NCI-H2196 treated with DMSO at 0.1 percent for 48 hours (cell line): ENCODE results near the gene SIGLEC11.
"Not testable (repeated sequence)": the region's sequence is repeated elsewhere in the genome, so short reads cannot be mapped to it uniquely, and the experiment has no call there.

ENCODE experiments used
- DNase-seq: peaks from one replicate; lab custom pipeline; 2025; ENCODE audit not compliant: unreplicated experiment; lab: John Stamatoyannopoulos, UW

SIGLEC11 gene

GRCh38 chr19:49960980-49961379, at the start of gene SIGLEC11:
TSS of gene SIGLEC11 (minus strand) at chr19:49961172. CDS start at chr19:49961081, 91 bp downstream.
- not testable (repeated sequence) for DNase-seq

GRCh38 chr19:50008532-50008931, 47.6 kb upstream of the SIGLEC11 start:
- no peak for DNase-seq

- DNase-seq = no peak
These were observed 47.0 kb upstream of the SIGLEC11 start for GRCh38 chr19:50007947-50008346.

DNA sequence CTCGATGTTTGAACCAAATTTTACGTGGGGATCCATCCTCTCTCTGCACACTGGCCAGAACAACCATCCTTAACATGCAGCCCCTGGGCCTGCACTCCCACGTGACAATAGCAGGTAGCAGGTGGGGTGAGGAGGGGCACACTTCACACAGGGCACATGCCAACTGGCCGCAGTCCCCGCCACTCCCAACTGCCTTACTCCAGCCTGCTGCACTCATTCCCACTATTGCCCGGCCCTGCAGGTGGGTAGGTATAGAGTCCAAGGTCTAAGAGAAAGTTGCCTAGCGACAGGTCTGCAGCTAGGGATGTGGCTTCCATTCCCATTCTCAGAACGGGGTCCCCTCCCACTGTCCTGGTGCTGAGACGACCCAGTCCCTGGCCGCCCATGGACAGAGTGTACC, 46.2 kb upstream of the SIGLEC11 start:
- DNase-seq = no peak

DNA sequence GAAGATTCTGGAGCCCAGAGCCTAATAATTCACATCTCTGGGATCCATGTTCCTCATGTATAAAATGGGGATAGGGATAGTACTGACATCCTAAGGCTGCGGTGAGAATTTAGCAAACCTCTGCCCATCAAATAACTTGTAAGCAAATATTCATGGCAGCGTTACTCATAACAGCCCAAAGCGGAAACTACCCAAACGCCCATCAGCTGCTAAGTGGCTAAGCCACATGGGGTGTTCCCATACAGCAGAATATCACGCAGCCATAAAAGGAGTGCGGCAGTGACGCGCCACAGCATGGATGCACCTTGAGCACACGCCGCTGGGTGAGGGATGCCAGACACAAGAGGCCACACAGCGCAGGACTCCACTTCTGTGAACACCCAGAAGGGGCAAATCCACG, 44.5 kb upstream of the SIGLEC11 start:
- no peak for DNase-seq

GRCh38 chr19:50003810-50004419, 42.9 kb upstream of the SIGLEC11 start:
- peak; percentile 12 for DNase-seq

GRCh38 chr19:50003254-50003788, 42.3 kb upstream of the SIGLEC11 start:
- no peak for DNase-seq

DNA sequence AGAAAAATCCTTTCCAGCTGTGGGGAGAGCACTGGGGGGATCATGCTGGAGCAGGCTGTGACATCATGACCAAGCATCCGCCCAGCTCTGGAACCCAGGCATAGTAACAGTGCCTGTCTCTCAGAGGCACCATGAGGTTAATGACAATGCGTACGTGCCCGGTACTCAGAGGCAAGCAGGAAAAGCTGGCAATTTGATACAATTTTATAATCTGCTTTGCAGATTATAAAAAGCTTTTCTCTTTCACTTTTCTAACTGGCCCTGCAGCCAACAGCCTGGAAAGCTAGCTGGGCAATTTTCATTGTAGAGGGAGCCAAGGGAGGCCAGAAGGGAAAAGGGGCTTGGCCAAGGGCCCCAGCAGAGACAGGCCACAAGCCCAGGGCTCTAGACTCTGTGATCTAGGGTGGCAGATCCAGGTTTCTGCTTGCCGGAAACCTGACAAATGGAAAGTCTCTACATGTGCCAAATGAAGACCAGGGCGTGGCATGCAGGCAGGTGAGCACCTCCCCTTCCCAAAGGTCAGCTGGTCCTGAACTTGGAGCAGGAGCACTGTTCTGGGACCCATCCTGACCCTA, 41.5 kb upstream of the SIGLEC11 start:
- DNase-seq = no peak

DNA sequence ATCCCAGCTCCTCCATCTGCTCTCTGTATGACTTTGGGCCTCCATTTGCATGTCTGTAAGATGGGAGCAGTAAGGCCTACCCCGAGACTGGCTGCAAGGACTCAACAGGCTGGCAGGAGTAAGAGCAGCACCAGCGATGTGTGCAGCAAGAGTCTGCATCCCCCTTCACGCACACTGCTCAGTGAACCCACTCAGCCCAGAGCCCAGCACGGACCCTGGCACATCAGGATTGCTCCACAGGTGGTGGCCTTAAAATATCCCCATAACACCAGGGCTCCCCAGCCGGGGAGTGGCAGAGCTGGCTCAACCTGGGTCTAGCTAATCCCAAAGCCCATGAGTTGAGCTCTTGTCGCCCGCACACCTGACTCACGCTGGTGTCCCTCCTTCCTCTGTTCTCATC, 40.8 kb upstream of the SIGLEC11 start:
- DNase-seq = no peak

DNA sequence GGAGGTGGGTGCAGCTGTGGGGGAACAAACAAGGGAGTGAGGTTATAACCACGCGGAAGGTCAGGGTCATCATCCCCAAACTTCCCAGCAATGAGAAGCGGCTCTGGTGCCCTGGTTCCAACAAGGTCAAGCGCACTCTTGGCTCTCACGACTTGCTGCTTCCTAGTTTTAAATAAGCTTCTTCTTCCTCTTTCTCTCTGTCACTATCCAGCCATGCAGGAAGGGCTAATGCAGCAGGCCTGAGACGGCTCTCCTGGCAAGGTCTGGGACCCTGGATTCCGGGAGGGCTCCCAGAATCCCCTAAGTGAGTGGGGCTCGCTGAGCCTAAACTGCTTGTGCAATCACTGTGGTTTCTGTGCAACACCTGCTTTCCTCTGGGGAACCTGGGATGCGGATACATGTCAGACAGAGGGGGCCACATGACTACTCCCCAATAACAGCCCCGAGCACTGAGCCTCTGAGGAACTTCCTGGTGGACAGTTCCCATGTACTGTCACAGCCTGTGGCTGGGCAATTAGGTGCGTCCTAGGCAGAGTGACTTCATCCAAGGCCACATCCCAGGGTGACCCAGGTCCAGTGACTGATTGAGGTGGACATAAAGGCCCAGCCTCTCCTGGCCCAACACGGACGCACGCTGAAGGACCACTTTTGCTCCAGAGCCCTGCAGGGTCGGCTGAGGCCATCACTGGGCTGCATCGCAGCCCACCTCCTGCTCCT, 40.0 kb upstream of the SIGLEC11 start:
- no peak for DNase-seq

DNA sequence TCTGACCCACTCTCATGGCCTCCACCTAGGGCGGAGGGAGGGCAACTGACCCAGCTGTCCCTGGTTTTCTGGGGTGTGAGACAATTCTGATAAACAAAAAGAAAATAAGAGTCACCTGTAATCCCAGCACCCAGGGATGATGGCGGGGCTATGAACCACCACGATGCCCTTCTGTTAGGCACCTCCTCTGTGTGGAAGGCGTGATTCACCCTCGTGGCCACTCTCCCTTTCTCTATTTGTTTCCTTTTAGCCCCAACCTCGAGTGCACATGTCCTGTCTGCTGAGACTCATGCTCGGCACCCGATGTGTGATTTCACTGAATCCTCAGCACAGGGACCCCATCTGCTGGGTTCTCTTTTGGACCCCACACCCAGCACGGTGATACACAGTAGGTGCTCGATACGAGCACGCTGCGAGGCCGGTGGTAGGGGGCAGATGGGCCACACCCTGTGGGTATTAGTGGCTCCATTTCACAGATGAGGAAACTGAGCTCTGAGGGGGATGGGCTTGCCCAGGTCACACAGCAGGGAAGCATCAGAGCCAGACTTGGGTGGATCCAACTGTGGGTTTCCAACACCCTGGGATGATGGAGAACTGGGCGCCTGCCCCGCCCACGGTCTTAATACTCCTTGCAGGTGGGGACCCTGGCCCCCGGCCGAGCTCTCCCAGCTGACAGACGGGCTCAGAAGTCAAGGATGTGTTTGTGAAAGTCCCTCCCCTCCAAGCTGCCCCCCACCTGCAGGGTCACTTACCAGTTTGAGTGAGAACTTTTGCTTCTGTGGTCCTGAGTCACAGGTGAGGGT, 39.3 kb upstream of the SIGLEC11 start:
- no peak for DNase-seq

GRCh38 chr19:49999371-50000010, 38.5 kb upstream of the SIGLEC11 start:
- no peak for DNase-seq

- DNase-seq = no peak
These were observed 36.7 kb upstream of the SIGLEC11 start for GRCh38 chr19:49997709-49998108.

GRCh38 chr19:49988433-49988832, 27.5 kb upstream of the SIGLEC11 start:
- DNase-seq = no peak

GRCh38 chr19:49988007-49988406, 27.0 kb upstream of the SIGLEC11 start:
- no peak for DNase-seq

GRCh38 chr19:49987159-49987698, 26.3 kb upstream of the SIGLEC11 start:
- peak; percentile 7 for DNase-seq

- no peak for DNase-seq
These were observed 25.4 kb upstream of the SIGLEC11 start for GRCh38 chr19:49986354-49986753.

- no peak for DNase-seq
These were observed 24.9 kb upstream of the SIGLEC11 start for GRCh38 chr19:49985871-49986270.

DNA sequence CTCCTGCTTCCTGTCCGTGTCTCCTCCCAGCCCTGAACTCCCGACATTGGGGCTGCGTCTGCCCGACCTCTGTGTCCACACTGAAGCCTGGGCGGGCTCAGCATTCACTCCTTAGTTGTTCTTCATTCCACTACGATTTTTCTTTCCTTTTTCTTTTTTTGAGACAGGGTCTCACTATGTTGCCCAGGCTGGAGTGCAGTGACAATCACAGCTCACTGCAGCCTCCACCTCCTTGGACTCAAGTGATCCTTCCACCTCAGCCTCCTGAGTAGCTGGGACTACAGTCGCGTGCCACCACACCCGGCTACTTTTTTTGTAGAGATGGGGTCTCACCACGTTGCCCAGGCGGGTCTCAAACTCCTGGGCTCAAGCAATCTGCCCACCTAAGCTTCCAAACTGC, 23.5 kb upstream of the SIGLEC11 start:
- no peak for DNase-seq

DNA sequence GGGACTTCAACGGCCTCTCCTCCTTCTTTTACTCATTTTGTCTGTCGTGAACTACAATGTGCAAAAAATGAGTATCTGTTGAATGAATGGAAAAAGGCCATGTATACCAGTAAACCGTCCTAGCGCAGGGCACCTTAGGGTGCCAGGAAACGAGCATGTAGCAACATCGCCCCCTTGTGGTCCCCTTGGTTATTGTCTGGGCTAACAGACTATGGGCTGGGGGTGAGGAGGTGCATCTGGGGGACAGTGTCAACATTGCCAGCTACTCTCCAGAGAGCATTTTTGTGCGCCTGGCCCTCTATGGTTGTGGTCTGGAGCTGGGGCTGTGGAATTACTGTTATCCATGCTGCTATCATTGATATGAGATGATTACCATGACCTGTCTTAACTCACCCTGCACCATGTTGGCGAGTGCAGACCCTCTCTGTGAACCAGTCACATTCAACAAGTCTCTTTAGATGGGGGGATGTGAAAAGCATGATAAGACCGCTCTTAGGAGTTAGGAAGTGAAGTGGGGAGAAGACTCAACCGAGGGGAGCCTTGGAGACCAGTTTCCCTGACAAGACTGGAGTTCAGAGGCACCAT, 22.8 kb upstream of the SIGLEC11 start:
- DNase-seq = no peak
